A673 (cell line): ENCODE measurements around the gene ERI3. TPM values are rescaled to one million over a fixed set of nuclear protein-coding genes. Genes with fewer than 3 reads are reported as not detected.
A peak's percentile ranks its signal among the peaks of the same experiment; 100 is the strongest.

Experiments
- BruUV-seq: library from RNA; stranded (reverse); fragments of 400-500 nt; replicated peaks from 2 replicates; lab custom pipeline; 2021; lab: Mats Ljungman, UMichigan
- CTCF ChIA-PET: fragments of 300-600 bp; sonication (Branson Sonifier 250); formaldehyde crosslinking; loops from one replicate; lab custom pipeline; 2022; ENCODE audit warnings: antibody characterized with exemption; lab: Charles Lee
- POLR2A ChIA-PET: fragments of 300-600 bp; sonication (Branson Sonifier 250); formaldehyde crosslinking; loops from one replicate; lab custom pipeline; 2022; ENCODE audit warnings: antibody characterized with exemption; ENCODE audit not compliant: low non-redundant PET; lab: Charles Lee
- DNase-seq: peaks from one replicate; pipeline ENCODE4 v3.0.0-alpha.2; 2015; ENCODE audit warnings: low spot score
- H3K27ac ChIP-seq: fragments of 200-600 bp; sonication (generic); 2 replicates; pipeline ENCODE4 v1.5.1; 2016; ENCODE audit warnings: mixed run types, low read depth, mild to moderate bottlenecking, mixed read lengths, antibody characterized with exemption, low read length; ENCODE audit not compliant: poor library complexity, severe bottlenecking
- H3K27me3 ChIP-seq: fragments of 200-600 bp; sonication (generic); replicated peaks from 2 replicates; pipeline ENCODE4 v1.6.1; 2017; ENCODE audit warnings: mixed run types, low read depth, mild to moderate bottlenecking, mixed read lengths, antibody characterized with exemption, low read length; ENCODE audit not compliant: insufficient read depth, poor library complexity
- H3K36me3 ChIP-seq: fragments of 200-600 bp; sonication (generic); 2 replicates; pipeline ENCODE4 v1.6.1; 2016; ENCODE audit warnings: mixed run types, mild to moderate bottlenecking, mixed read lengths, antibody characterized with exemption, low read length; ENCODE audit not compliant: insufficient read depth, poor library complexity, severe bottlenecking
- H3K4me1 ChIP-seq: fragments of 200-600 bp; sonication (generic); 2 replicates; pipeline ENCODE4 v1.6.1; 2017; ENCODE audit warnings: mixed run types, mild to moderate bottlenecking, mixed read lengths, antibody characterized with exemption, low read length; ENCODE audit not compliant: insufficient read depth, poor library complexity, severe bottlenecking
- H3K4me3 ChIP-seq: fragments of 200-600 bp; sonication (generic); 2 replicates; pipeline ENCODE4 v1.5.1; 2016; ENCODE audit warnings: low read depth, mixed run types, mild to moderate bottlenecking, mixed read lengths, low read length; ENCODE audit not compliant: poor library complexity, severe bottlenecking
- H3K9me3 ChIP-seq: fragments of 200-600 bp; sonication (generic); 2 replicates; pipeline ENCODE4 v1.6.1; 2016; ENCODE audit warnings: mixed run types, low read depth, mild to moderate bottlenecking, mixed read lengths, antibody characterized with exemption, low read length; ENCODE audit not compliant: poor library complexity, severe bottlenecking
- EZH2 ChIP-seq: fragments of 200-600 bp; sonication (generic); IDR thresholded peaks from 2 replicates; pipeline ENCODE4 v1.6.1; 2017; ENCODE audit warnings: borderline replicate concordance, low read depth, mild to moderate bottlenecking, mixed read lengths, antibody characterized with exemption, low read length; ENCODE audit not compliant: poor library complexity, severe bottlenecking
- intact Hi-C: fragments of 100-400 bp; cut with micrococcal nuclease; formaldehyde crosslinking; loops from one replicate; pipeline ENCODE4 v1.10.0; 2022; ENCODE audit not compliant: unreplicated experiment
- total RNA-seq: library from RNA; stranded (reverse); gene quantifications from 2 replicates; pipeline ENCODE4 v1.2.3, GENCODE V29; 2021
- TF ChIP-seq, protein P1 (sequence below): fragments of 300-800, 200-600 bp; sonication (generic); conservative IDR thresholded peaks from 2 replicates; pipeline ENCODE4 v1.5.1; 2017; ENCODE audit warnings: low read depth, mild to moderate bottlenecking, antibody characterized with exemption, low read length, moderate library complexity, mixed read lengths

Gene ERI3
- total RNA-seq, 1 experiment from 2014 or later = 97.9 TPM

GRCh38 chr1:44330935-44331334, 24.1 kb downstream of the ERI3 start:
- DNase-seq = no peak
- Histone ChIP-seq H3K27me3 (no peaks in the 10 kb centered on the region), H3K9me3 (no peaks in the 10 kb centered on the region), H3K27ac (no peak overlapping the region), H3K36me3 (peaks cover 5% of the 10 kb centered on the region), H3K4me1 (peaks cover 27% of the 10 kb centered on the region), H3K4me3 (no peak overlapping the region)
- BruUV-seq = no TSS peak
- ChIA-PET POLR2A (no interaction called here), CTCF (interaction anchor here (0.7 kb wide), 1 partner anchor 27 kb away, joined by 3 read pairs; no protein-coding TSS in a partner anchor)
- intact Hi-C loops = no loop called here
- TF ChIP-seq, protein P1, sequence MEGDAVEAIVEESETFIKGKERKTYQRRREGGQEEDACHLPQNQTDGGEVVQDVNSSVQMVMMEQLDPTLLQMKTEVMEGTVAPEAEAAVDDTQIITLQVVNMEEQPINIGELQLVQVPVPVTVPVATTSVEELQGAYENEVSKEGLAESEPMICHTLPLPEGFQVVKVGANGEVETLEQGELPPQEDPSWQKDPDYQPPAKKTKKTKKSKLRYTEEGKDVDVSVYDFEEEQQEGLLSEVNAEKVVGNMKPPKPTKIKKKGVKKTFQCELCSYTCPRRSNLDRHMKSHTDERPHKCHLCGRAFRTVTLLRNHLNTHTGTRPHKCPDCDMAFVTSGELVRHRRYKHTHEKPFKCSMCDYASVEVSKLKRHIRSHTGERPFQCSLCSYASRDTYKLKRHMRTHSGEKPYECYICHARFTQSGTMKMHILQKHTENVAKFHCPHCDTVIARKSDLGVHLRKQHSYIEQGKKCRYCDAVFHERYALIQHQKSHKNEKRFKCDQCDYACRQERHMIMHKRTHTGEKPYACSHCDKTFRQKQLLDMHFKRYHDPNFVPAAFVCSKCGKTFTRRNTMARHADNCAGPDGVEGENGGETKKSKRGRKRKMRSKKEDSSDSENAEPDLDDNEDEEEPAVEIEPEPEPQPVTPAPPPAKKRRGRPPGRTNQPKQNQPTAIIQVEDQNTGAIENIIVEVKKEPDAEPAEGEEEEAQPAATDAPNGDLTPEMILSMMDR = no peak

DNA sequence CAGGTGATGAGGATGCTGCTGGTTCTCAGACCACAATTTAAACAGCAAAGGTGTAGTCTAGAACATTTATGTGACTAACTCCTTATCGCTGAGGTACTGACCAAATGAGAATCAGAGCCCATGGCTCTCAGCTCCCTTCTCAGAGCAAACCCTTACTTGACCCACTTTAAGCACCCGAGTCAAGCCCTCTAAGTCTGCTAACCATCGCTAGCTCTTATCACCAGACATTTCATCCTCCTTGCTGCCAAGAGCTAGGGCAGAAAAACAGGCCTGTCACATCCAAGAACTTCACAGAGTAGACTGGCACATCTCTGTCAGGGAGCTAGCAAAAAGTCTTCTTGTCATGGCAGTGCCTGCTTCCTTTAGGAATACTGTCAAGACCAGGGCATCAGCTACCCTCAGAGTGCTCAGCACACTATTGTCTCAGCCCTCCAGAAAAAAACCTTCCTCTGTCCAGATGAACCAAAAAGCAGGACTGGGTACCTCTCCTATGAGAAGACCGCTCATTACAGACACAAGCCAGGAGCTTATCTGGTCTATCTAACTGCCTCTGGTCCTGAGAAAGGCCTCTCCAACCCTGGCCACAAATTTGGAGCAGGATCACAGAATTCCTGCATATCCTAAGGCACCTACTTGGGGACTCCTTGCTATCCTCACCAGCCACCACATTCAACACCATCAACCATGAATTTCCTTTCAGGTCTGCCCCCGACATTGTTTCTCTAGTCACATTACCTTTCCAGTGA, 26.2 kb downstream of the ERI3 start:
- intact Hi-C loops = no loop called here
- TF ChIP-seq EZH2 = no peak
- TF ChIP-seq, protein P1 = no peak
- H3K9me3 ChIP-seq = no peaks in the 10 kb centered on the region
- BruUV-seq = no TSS peak
- no peak overlapping the region for H3K27ac ChIP-seq
- H3K4me3 ChIP-seq = no peak overlapping the region
- POLR2A ChIA-PET = no interaction called here
- H3K36me3 ChIP-seq = no peaks in the 10 kb centered on the region
- H3K4me1 ChIP-seq = peaks cover 27% of the 10 kb centered on the region
- H3K27me3 ChIP-seq = no peaks in the 10 kb centered on the region
- CTCF ChIA-PET = no interaction called here
- no peak for DNase-seq

DNA sequence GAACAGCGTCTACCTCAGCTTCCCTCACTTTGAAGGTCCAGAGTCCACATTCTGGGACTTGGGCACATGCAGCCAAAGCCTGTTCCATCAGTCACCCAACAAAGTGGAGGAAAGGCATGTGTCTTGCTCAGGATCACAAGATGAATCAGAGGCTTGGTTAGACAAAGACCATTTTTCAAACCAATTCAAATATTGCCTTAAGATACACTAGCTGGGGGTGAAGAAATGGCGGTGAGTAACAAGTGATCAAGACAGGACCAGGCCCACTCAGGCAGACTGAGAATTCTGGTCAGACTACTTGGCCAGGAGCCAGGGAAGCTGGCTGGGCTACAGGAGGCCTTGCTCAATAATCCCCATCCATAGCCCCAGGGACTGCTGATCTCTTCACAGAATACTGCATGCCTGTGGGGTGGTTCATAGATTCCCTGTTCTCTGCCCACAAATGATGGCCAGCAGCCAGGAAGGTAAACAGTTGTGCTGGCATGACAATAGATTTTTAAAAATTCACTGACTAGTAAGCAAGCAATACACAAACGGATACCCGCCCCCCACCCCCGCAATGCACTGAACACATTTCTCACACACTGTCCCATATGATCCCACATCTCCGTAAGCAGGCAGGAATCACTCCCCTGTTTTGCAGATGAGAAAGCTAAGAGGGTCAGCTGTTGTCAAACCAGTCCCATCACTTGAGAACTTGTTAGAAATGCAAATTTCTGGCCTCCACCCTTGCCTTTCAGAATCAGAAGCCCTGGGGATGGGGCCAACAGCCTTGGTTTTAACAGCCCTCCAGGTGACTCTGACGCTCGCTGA, 27.2 kb downstream of the ERI3 start:
- POLR2A ChIA-PET = no interaction called here
- TF ChIP-seq EZH2 = no peak
- TF ChIP-seq, protein P1 = no peak
- intact Hi-C loops = no loop called here

More for the DNA sequence above, 27.2 kb downstream of the ERI3 start:
- no TSS peak for BruUV-seq
- H3K4me1 ChIP-seq = peaks cover 27% of the 10 kb centered on the region
- no peak overlapping the region for H3K27ac ChIP-seq
- H3K27me3 ChIP-seq = no peaks in the 10 kb centered on the region
- H3K9me3 ChIP-seq = no peaks in the 10 kb centered on the region
- CTCF ChIA-PET = interaction anchor here (1.1 kb wide), 1 partner anchor 10 kb away, joined by 3 read pairs; no protein-coding TSS in a partner anchor
- H3K4me3 ChIP-seq = no peak overlapping the region
- DNase-seq = peak; percentile 80
- no peaks in the 10 kb centered on the region for H3K36me3 ChIP-seq
